Keratinocyte (primary cell): ENCODE data around the gene GPRC5A.

Experiments
- CTCF ChIP-seq, 3 experiments: IDR thresholded peaks in 1 of 3; conservative IDR thresholded peaks in 1 of 3; optimal IDR thresholded peaks in 1 of 3; 2 replicates in 2 of 3; 3 replicates in 1 of 3; pipeline versions ENCODE3 to v1.5.1; 2011; ENCODE audit warnings: low read length in 3 of 3, mild to moderate bottlenecking in 3 of 3, moderate library complexity in 2 of 3, control low read depth in 1 of 3, inconsistent platforms in 1 of 3; ENCODE audit not compliant: insufficient read depth in 2 of 3; ENCODE audit errors: extremely low read depth in 1 of 3
- EZH2 ChIP-seq: IDR thresholded peaks from one replicate; pipeline ENCODE4 v1.6.1; 2012; ENCODE audit warnings: inconsistent platforms, mild to moderate bottlenecking, low read length, moderate library complexity

GRCh38 chr12:12871587-12872138, 19.7 kb upstream of the GPRC5A start:
- TF ChIP-seq CTCF (optimal IDR thresholded peaks at IDR 0.05 in 1 of 3, IDR thresholded peaks at IDR 0.05 in 1 of 3, conservative IDR thresholded peaks at IDR 0.05 in 1 of 3; ENCODE audit: extremely low read depth in 1 of 3, insufficient read depth in 2 of 3, low read length in 3 of 3) (no peak), EZH2 (no peak)
